Loucy (cell line): ENCODE results near the gene KANSL1L.

ENCODE experiments used
- EZH2phosphoT487 ChIP-seq: fragments of 200-600 bp; IDR thresholded peaks from 2 replicates; pipeline ENCODE4 v1.6.1; 2018; ENCODE audit warnings: antibody characterized with exemption, mild to moderate bottlenecking, moderate library complexity, borderline replicate concordance
- TF ChIP-seq, protein P1 (sequence below): fragments of 200-600 bp; sonication (generic); conservative IDR thresholded peaks from 2 replicates; pipeline ENCODE4 v1.5.1; 2014; ENCODE audit warnings: mild to moderate bottlenecking, antibody characterized with exemption, low read length

DNA sequence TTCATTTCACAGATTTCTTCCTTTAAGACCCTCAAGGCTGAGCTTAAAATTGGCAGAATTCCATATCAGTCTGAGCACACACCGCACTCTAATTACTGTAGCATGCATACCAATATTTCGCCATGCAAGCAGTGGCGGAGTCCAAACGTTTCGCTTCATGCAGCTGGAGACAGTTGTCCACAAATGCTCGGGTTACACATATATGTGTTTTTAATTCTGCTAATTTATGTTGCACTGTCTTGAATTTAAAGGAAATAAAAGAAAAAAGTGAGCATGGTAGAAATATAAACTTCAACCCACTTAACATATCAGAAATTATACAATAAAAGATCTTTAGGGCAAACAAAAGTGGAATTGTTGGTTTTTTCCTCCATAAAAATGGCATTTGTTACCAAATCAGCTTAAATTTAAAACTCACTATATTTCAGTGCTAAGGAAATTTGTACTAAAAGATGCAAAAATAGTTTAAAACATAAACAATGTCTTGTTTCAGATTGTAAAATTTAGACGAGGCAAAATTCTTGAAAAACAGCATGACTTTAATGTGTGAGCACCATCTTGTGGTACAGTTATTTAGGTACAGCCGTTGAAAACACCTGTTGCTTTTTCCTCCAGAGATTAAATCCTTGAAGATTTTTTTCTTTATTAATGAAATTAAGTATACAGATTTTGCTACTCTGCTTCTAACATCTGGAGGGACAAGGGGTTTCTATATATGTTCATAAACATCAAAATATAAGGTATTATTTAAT lies 24.1 kb upstream of the KANSL1L start:
- TF ChIP-seq, protein P1, sequence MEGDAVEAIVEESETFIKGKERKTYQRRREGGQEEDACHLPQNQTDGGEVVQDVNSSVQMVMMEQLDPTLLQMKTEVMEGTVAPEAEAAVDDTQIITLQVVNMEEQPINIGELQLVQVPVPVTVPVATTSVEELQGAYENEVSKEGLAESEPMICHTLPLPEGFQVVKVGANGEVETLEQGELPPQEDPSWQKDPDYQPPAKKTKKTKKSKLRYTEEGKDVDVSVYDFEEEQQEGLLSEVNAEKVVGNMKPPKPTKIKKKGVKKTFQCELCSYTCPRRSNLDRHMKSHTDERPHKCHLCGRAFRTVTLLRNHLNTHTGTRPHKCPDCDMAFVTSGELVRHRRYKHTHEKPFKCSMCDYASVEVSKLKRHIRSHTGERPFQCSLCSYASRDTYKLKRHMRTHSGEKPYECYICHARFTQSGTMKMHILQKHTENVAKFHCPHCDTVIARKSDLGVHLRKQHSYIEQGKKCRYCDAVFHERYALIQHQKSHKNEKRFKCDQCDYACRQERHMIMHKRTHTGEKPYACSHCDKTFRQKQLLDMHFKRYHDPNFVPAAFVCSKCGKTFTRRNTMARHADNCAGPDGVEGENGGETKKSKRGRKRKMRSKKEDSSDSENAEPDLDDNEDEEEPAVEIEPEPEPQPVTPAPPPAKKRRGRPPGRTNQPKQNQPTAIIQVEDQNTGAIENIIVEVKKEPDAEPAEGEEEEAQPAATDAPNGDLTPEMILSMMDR: peak; percentile 81
- no peak for TF ChIP-seq EZH2phosphoT487
